Ectodermal cell (in vitro differentiated cells): ENCODE measurements around the gene PLB1.

Source experiments
- H3K27ac ChIP-seq: 2 replicates; pipeline ENCODE4 v1.7.0; 2013; ENCODE audit warnings: mild to moderate bottlenecking, low read depth, low read length; ENCODE audit not compliant: insufficient read depth, poor library complexity, severe bottlenecking
- H3K27me3 ChIP-seq: 2 replicates; pipeline ENCODE4 v1.7.0; 2013; ENCODE audit warnings: mild to moderate bottlenecking, low read length; ENCODE audit not compliant: insufficient read depth, control insufficient read depth, poor library complexity, severe bottlenecking
- H3K36me3 ChIP-seq: one replicate; pipeline ENCODE4 v1.7.0; 2013; ENCODE audit warnings: low read length; ENCODE audit not compliant: control insufficient read depth, insufficient read depth
- H3K4me1 ChIP-seq: one replicate; pipeline ENCODE4 v1.7.0; 2013; ENCODE audit warnings: low read length; ENCODE audit not compliant: control insufficient read depth, insufficient read depth
- H3K4me3 ChIP-seq: 2 replicates; pipeline ENCODE4 v1.7.0; 2013; ENCODE audit warnings: low read depth, low read length, control low read depth; ENCODE audit not compliant: insufficient read depth
- H3K9me3 ChIP-seq: 2 replicates; pipeline ENCODE4 v1.7.0; 2013; ENCODE audit warnings: mild to moderate bottlenecking, low read length, moderate library complexity; ENCODE audit not compliant: control insufficient read depth
- WGBS, 2 experiments: methylation state at CpG; one replicate each; pipeline ENCODE4 v1.1.7; 2013; ENCODE audit warnings: missing lambda C conversion rate in 2 of 2; 5-methylcytosine and 5-hydroxymethylcytosine counted together

PLB1 gene

DNA sequence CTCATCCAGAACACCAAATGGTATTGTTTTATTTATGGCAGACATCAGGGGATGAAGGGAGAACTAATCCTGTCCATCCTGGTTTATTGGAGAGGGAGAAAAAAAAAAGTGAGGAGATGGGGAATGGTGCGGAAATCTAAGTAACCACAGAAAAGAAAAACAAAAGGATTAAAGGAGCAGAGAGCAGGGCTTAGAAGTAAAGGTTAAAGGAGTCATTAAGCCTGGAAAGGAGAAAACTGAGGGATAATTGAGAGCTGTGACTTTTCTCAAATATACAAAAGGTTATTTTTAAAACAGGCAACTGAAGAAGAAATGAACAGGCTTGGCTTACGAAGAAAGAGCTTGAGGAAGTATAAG lies 128.6 kb downstream of the PLB1 start:
- H3K27me3 ChIP-seq = peaks cover 16% of the 10 kb centered on the region
- WGBS, 2 experiments = 91 to 92% methylated on average over 2 of the region's 2 CpGs
- H3K36me3 ChIP-seq = no peaks in the 10 kb centered on the region
- H3K27ac ChIP-seq = no peak overlapping the region
- H3K4me1 ChIP-seq = peaks cover 17% of the 10 kb centered on the region
- H3K9me3 ChIP-seq = no peaks in the 10 kb centered on the region
- H3K4me3 ChIP-seq = no peak overlapping the region

DNA sequence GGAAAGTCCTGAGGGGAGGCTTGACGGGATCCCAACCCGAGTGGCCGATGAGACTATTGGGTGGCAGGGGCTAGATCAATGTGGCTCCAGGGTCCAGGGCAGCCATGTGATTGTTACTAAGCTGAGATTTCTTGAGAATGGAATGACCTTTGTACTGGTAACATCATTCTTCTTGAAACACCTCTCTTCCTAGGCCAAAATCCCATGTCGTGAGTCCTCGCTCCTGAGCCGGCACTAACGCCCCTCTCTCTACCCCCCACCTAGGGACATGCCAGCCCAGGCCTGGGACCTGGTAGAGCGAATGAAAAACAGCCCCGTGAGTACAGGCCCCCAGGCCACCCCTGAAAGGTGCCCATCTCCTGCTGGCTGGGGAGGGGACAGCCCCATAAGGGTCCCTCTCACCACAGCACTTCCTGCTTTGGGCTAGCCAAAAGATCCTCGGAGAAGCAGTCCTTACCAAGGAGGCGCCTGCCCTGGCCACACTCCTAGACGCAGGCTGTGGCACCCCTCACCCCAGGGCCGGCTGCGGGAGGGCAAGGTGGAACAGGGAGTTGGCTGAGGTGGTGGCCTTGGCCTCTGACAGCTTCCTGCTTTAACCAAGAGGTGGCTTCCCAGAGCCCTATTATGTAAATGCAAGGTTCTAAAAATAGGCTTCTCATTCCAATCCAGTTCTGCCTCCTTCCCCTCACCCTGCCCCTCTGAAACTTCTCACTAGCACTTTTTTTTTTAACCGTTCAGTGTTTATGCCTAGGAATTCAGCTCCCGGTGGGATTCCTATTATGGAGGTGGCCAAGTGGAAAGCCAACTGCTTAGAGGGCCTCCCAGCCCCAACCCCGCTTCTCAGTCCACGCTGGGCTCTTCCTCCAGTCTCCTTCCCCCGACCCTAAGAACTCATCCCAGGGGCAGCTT lies 129.2 kb downstream of the PLB1 start:
- H3K27me3 ChIP-seq = peaks cover 10% of the 10 kb centered on the region
- H3K4me1 ChIP-seq = peaks cover 17% of the 10 kb centered on the region
- no peaks in the 10 kb centered on the region for H3K36me3 ChIP-seq
- no peak overlapping the region for H3K27ac ChIP-seq
- no peaks in the 10 kb centered on the region for H3K9me3 ChIP-seq
- H3K4me3 ChIP-seq = no peak overlapping the region
- WGBS, 2 experiments = 68 to 72% methylated on average over 19 of the region's 19 CpGs

DNA sequence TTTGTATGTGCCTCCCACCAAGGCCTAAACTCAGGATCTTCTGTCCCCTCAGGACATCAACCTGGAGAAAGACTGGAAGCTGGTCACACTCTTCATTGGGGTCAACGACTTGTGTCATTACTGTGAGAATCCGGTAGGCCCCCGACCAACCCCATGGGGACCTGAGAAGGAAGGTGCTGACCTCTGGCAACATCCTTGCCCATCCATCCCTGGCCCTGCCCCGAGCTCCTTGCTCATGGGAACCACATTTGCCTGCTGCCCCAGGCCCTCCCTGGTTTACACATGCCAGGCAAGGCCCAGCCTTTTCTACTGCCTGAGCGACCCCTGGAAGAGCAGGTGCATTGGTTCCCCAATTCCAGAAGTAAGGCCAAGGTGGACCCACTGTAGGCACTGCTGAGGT lies 130.5 kb downstream of the PLB1 start:
- Histone ChIP-seq H3K9me3 (no peaks in the 10 kb centered on the region), H3K27me3 (peaks cover 8% of the 10 kb centered on the region), H3K4me1 (peaks cover 17% of the 10 kb centered on the region), H3K4me3 (no peak overlapping the region), H3K27ac (no peak overlapping the region), H3K36me3 (no peaks in the 10 kb centered on the region)
- WGBS, 2 experiments = 94 to 97% methylated on average over 5 of the region's 5 CpGs

DNA sequence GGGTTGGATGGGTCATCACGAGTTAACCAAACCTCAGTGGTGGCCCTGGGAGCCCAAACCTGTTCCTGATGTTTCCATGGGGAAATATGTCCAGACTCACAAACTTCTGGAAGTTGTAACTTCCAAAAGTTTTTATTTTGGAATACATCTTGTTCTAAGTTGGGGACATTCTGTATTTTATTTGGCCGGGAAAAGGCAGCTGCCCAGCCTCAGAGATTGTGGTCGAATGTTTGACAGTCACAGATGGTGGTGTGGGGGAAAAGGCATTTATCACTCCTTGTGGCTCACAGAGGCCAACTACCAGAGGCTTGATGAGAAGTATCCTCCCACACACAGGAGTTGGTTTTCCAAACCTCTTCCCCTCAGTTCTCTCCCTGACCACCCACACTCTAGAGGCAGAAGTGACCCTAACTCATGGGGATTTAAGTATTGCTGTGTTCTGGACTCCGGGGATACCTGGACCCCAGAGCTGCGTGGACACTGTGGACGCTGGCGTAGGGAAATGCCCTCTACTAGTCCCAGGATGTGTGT lies 131.1 kb downstream of the PLB1 start:
- peaks cover 8% of the 10 kb centered on the region for H3K27me3 ChIP-seq
- H3K4me1 ChIP-seq = peaks cover 13% of the 10 kb centered on the region
- H3K9me3 ChIP-seq = no peaks in the 10 kb centered on the region
- no peaks in the 10 kb centered on the region for H3K36me3 ChIP-seq
- WGBS, 2 experiments = 91 to 93% methylated on average over 7 of the region's 7 CpGs
- H3K27ac ChIP-seq = no peak overlapping the region
- H3K4me3 ChIP-seq = no peak overlapping the region

DNA sequence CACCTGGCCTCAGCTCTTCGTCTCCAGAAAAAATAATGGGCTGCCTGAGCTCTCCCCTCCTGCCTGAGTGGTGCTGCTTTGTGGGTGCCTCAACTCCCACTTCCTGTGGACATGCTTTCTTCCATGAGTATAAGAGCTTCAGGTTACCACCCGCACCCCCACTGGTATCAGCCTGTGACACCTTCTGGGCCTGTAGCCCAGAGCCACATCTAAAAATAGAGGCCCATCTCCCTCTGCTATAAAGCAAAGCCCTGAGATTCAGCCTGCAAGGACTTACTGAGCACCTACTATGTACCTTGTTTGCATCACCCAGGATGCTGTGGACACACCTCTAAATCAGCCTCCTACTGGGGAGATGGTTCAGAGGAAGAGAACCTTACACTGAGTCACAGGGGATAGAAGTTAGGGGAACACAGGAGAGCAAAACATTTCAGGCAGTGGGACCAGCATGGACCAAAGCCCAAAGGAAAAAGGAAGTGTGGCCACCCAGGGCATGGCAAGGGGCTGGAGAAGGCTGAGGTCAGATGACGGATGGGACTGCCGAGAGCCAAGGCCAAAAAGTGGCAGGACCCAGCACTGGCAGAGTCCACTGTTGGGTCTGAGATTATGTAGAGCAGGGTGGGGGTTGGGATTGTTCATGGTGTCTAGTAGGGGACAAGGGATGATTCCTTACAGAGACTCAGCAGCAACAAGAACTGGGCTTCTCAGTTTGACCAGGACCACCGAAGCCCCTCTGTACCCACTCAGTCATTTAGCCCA lies 132.0 kb downstream of the PLB1 start:
- 93 to 94% methylated on average over 5 of the region's 5 CpGs for WGBS, 2 experiments
- peaks cover 10% of the 10 kb centered on the region for H3K4me1 ChIP-seq
- H3K36me3 ChIP-seq = no peaks in the 10 kb centered on the region
- no peak overlapping the region for H3K4me3 ChIP-seq
- H3K9me3 ChIP-seq = no peaks in the 10 kb centered on the region
- peaks cover 7% of the 10 kb centered on the region for H3K27me3 ChIP-seq
- H3K27ac ChIP-seq = no peak overlapping the region

DNA sequence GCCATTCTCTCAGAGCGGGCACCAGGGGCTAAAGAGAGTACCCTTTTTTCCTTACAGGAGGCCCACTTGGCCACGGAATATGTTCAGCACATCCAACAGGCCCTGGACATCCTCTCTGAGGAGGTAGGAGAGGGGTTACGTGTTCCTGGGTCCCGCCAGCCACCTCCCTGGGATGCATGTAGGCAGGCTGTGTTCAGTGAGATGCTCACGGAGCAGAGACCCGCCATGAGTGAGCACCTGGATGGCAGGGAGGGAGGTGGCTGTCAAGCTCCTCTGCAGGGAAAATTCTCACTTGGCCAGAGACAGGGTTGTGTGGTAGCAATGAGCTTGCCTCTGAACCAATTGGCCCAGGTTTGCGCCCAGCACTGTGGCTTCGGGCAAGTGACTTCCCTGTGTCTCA lies 132.6 kb downstream of the PLB1 start:
- H3K27me3 ChIP-seq = peaks cover 1% of the 10 kb centered on the region
- peaks cover 10% of the 10 kb centered on the region for H3K4me1 ChIP-seq
- no peaks in the 10 kb centered on the region for H3K9me3 ChIP-seq
- H3K36me3 ChIP-seq = no peaks in the 10 kb centered on the region
- no peak overlapping the region for H3K4me3 ChIP-seq
- WGBS, 2 experiments = 94 to 95% methylated on average over 8 of the region's 8 CpGs
- no peak overlapping the region for H3K27ac ChIP-seq

DNA sequence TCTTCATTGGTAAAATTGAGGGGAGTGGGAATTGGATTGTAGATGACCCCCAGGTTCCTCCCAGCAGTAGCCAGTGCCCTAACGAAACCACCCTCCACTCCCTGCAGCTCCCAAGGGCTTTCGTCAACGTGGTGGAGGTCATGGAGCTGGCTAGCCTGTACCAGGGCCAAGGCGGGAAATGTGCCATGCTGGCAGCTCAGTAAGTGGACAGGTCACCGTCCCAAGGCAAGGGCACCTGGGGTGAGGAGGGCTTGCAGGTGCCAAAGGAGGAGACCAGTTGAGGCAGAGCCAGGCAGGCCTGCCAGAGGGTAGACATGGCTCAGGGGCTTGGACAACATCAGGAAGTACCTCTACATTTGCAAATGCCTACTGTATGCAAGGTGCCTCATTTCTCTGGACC lies 133.1 kb downstream of the PLB1 start:
- WGBS, 2 experiments = 93 to 96% methylated on average over 5 of the region's 5 CpGs
- H3K36me3 ChIP-seq = no peaks in the 10 kb centered on the region
- H3K4me1 ChIP-seq = peaks cover 10% of the 10 kb centered on the region
- H3K4me3 ChIP-seq = no peak overlapping the region
- H3K27me3 ChIP-seq = no peaks in the 10 kb centered on the region
- no peak overlapping the region for H3K27ac ChIP-seq
- no peaks in the 10 kb centered on the region for H3K9me3 ChIP-seq

DNA sequence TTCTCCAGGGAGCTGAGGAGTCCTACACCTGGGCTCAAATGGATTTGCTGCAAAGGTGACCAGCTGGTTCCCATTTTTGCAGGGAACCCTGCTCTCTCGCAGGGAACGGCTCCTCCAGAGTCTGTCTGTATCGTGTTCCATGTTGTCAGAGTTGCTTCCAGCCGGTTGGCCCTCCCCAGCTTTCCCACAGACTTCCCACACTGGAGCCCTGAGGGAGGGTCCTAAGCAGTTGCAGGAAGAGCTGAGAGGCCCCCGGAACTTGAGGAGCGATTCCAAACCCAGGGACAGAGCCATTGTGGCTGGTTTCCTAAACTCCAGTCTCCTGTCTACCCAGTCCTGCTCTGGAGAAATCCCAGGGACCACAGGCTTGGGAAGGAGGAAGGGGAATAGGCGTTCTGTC lies 134.1 kb downstream of the PLB1 start:
- H3K4me3 ChIP-seq = no peak overlapping the region
- 89 to 97% methylated on average over 7 of the region's 7 CpGs for WGBS, 2 experiments
- peaks cover 8% of the 10 kb centered on the region for H3K4me1 ChIP-seq
- H3K27me3 ChIP-seq = no peaks in the 10 kb centered on the region
- no peaks in the 10 kb centered on the region for H3K9me3 ChIP-seq
- no peak overlapping the region for H3K27ac ChIP-seq
- no peaks in the 10 kb centered on the region for H3K36me3 ChIP-seq

DNA sequence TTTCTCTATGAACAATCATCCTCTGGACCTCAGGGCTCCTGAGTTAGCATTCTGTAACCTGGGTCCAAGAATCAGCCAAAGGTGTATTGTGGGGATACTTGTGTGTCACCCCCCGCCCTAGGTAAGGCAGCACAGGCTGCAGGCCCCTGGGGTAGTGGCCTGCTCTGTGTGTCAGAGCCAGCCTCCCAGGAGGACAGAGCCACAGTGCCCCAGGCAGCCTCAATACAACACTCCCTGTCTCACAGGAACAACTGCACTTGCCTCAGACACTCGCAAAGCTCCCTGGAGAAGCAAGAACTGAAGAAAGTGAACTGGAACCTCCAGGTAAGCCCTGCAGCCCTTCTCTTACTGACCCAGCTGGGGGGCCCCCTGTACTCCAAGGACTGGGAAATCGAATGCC lies 134.5 kb downstream of the PLB1 start:
- Histone ChIP-seq H3K9me3 (no peaks in the 10 kb centered on the region), H3K27me3 (no peaks in the 10 kb centered on the region), H3K36me3 (no peaks in the 10 kb centered on the region), H3K4me3 (no peak overlapping the region), H3K4me1 (peaks cover 4% of the 10 kb centered on the region), H3K27ac (no peak overlapping the region)
- WGBS, 2 experiments = 87 to 91% methylated on average over 3 of the region's 3 CpGs

DNA sequence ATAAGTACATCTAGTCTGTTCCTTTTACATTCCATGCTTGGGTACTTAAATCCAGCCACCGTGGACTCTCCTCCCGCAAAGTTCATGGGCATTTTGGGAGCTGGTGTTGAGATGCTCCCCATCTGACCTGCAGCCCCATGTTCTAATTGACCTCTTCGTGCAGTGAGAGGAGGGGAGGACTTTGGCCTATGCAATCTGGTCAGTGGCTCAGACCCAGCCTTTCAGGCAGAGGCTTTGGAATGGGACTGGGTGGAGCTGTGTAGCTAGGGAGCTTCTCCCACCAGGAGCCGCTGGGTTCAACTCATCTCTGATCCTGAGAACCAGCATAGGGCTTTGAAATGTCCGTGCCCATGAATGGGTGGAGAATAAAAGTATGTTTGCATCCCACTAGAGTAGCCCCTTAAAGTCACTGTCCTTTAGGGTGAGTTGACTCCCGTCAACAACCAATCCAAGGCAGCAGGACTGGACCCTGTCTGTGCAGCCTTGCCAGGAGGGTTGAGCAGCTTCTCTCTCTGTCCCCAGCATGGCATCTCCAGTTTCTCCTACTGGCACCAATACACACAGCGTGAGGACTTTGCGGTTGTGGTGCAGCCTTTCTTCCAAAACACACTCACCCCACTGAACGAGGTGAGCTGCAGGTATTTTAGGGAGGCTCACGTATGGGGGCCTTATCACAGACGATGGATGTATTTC lies 135.8 kb downstream of the PLB1 start:
- H3K4me3 ChIP-seq = no peak overlapping the region
- H3K9me3 ChIP-seq = no peaks in the 10 kb centered on the region
- H3K36me3 ChIP-seq = no peaks in the 10 kb centered on the region
- WGBS, 2 experiments = 95 to 96% methylated on average over 11 of the region's 11 CpGs
- no peaks in the 10 kb centered on the region for H3K27me3 ChIP-seq
- H3K4me1 ChIP-seq = no peaks in the 10 kb centered on the region
- H3K27ac ChIP-seq = no peak overlapping the region
